GM12878 (cell line): ENCODE results near the gene PRADC1. TPM values are rescaled to one million over a fixed set of nuclear protein-coding genes. Genes with fewer than 3 reads are reported as not detected.

Experiments used
- ATAC-seq: fragments of 200-7000 bp; cut with Tn5 transposase; 3 replicates; pipeline ENCODE4 v1.9.1; 2020; ENCODE audit warnings: mild to moderate bottlenecking, moderate library complexity
- BruUV-seq: library from RNA; stranded (reverse); fragments of 400-500 nt; replicated peaks from 2 replicates; lab custom pipeline; 2021; lab: Mats Ljungman, UMichigan
- CTCF ChIA-PET: fragments of 300-600 bp; sonication (Branson Sonifier 250); formaldehyde crosslinking; extraction: SDS; loops from one replicate; lab custom pipeline; 2021; ENCODE audit warnings: inconsistent platforms; lab: Yijun Ruan, JAX
- POLR2A ChIA-PET: fragments of 350-600 bp; formaldehyde crosslinking; extraction: SDS; loops from one replicate; lab custom pipeline; 2021; ENCODE audit warnings: inconsistent platforms; lab: Charles Lee
- RAD21 ChIA-PET: fragments of 300-600 bp; sonication (Branson Sonifier 250); formaldehyde crosslinking; loops from one replicate; lab custom pipeline; 2023; ENCODE audit warnings: antibody characterized with exemption; ENCODE audit not compliant: unreplicated experiment; lab: Charles Lee
- SMC1A ChIA-PET: fragments of 300-600 bp; sonication (Branson Sonifier 250); formaldehyde crosslinking; loops from one replicate; lab custom pipeline; 2023; ENCODE audit not compliant: unreplicated experiment, uncharacterized antibody; lab: Charles Lee
- DNase-seq: peaks from one replicate; pipeline ENCODE4 v3.0.0-alpha.2; 2011; ENCODE audit warnings: low read depth, low spot score
- FAIRE-seq: peaks from 3 replicates; lab custom pipeline; 2011; peaks lifted over from hg19 to GRCh38; lab: Jason Lieb, UNC
- H2AFZ ChIP-seq: 2 replicates; pipeline ENCODE4 v1.6.0; 2011; ENCODE audit warnings: low read depth, low read length, control low read depth; ENCODE audit not compliant: control insufficient read depth
- H3K27ac ChIP-seq: 2 replicates; pipeline ENCODE4 v1.5.1; 2011; ENCODE audit warnings: control low read depth; ENCODE audit not compliant: control insufficient read depth, insufficient read depth
- H3K27me3 ChIP-seq, 2 experiments: replicated peaks in 1 of 2; 2 replicates each; pipeline versions ENCODE4 v1.6.0 to v1.6.1; 2011; ENCODE audit warnings: low read length in 1 of 2; ENCODE audit not compliant: control insufficient read depth in 2 of 2, insufficient read depth in 2 of 2
- H3K36me3 ChIP-seq, 2 experiments: 2 replicates each; pipeline ENCODE4 v1.5.1; 2011; ENCODE audit warnings: low read length in 1 of 2; ENCODE audit not compliant: control insufficient read depth in 2 of 2, insufficient read depth in 2 of 2
- H3K4me1 ChIP-seq: 2 replicates; pipeline ENCODE4 v1.6.1; 2011; ENCODE audit warnings: mild to moderate bottlenecking, low read length, moderate library complexity, mixed read lengths; ENCODE audit not compliant: control insufficient read depth, insufficient read depth
- H3K4me2 ChIP-seq: 2 replicates; pipeline ENCODE4 v1.6.0; 2011; ENCODE audit warnings: control low read depth; ENCODE audit not compliant: control insufficient read depth, insufficient read depth
- H3K4me3 ChIP-seq: fragments of 200-600 bp; sonication (generic); 2 replicates; pipeline ENCODE4 v1.5.1; 2016
- H3K79me2 ChIP-seq: 2 replicates; pipeline ENCODE4 v1.6.0; 2011; ENCODE audit warnings: low read length; ENCODE audit not compliant: control insufficient read depth, insufficient read depth
- H3K9ac ChIP-seq: 2 replicates; pipeline ENCODE4 v1.8.0; 2011; ENCODE audit warnings: low read length, control low read depth, mixed read lengths; ENCODE audit not compliant: control insufficient read depth, insufficient read depth
- H3K9me3 ChIP-seq: replicated peaks from 3 replicates; pipeline ENCODE4 v1.5.1; 2011; ENCODE audit warnings: mild to moderate bottlenecking, low read length; ENCODE audit not compliant: control insufficient read depth, insufficient read depth
- H4K20me1 ChIP-seq: 2 replicates; pipeline ENCODE4 v1.6.0; 2011; ENCODE audit not compliant: control insufficient read depth, insufficient read depth
- JUND ChIP-seq: IDR thresholded peaks from 2 replicates; pipeline ENCODE4 v1.6.1; 2012; ENCODE audit warnings: low read depth, mild to moderate bottlenecking, low read length, improper control_type of control experiment, moderate library complexity
- MLLT1 ChIP-seq: fragments of 450-650 bp; IDR thresholded peaks from 2 replicates; pipeline ENCODE4 v1.6.1; 2016; ENCODE audit warnings: mild to moderate bottlenecking
- POLR2A ChIP-seq: IDR thresholded peaks from 2 replicates; pipeline ENCODE4 v1.6.1; 2011; ENCODE audit warnings: low read depth, mild to moderate bottlenecking, low read length
- ZBTB33 ChIP-seq: fragments of 450-650 bp; IDR thresholded peaks from 2 replicates; pipeline ENCODE4 v1.6.1; 2017; ENCODE audit warnings: mild to moderate bottlenecking
- WGBS: methylation state at CpG from one replicate; pipeline ENCODE4 v1.1.6; 2016; ENCODE audit warnings: low lambda C conversion rate; ENCODE audit not compliant: insufficient replicate concordance, insufficient coverage; ENCODE audit errors: missing lambda C conversion rate; 5-methylcytosine and 5-hydroxymethylcytosine counted together
- in situ Hi-C: fragments of 300-500 bp; cut with MboI; formaldehyde crosslinking; loops from 9 replicates; pipeline ENCODE4 v1.14.3; 2018; ENCODE audit warnings: mixed read lengths
- intact Hi-C: fragments of 100-400 bp; cut with micrococcal nuclease; formaldehyde crosslinking; loops from one replicate; pipeline ENCODE4 v1.14.2; 2022; ENCODE audit not compliant: unreplicated experiment
- polyA plus RNA-seq, 11 experiments: library from polyadenylated mRNA; depleted of rRNA in 4 of 11; unstranded in 6 of 11; stranded (reverse) in 5 of 11; fragments of >200 nt; fragmentation: Nextera tagmentation in 4 of 11; fragmentation: Illumina TruSeq in 1 of 11; extraction: Ambion mirVana in 4 of 11; extraction: Trizol in 1 of 11; gene quantifications; 1 replicate in 1 of 11; 2 replicates in 10 of 11; pipeline versions ENCODE4 v1.2.1 to v1.2.3, GENCODE V29; 2011 to 2016; ENCODE audit warnings: inconsistent platforms in 2 of 11, missing spikeins in 2 of 11, low read depth in 1 of 11
- total RNA-seq, 4 experiments: library from RNA; depleted of rRNA in 3 of 4; stranded (reverse); fragments of >200 nt in 3 of 4; fragmentation: Illumina TruSeq in 1 of 4; extraction: Trizol in 1 of 4; gene quantifications; 2 replicates each; pipeline versions ENCODE4 v1.2.1 to v1.2.3, GENCODE V29; 2013 to 2021

Gene PRADC1
- total and polyA plus RNA-seq, 10 of the 15 experiments (the other 5 are each of a cell fraction or from before 2014, with no cell fraction given), result 3.7 to 39.0 (median 13.8) TPM

- TF ChIP-seq MLLT1 (no peak), POLR2A (no peak), JUND (no peak), ZBTB33 (no peak)
- ChIA-PET RAD21 (no interaction called here), CTCF (interaction anchor here (0.9 to 1.4 kb wide), 4 partner anchors 9 to 94 kb away, joined by 3 to 12 read pairs (median 4); partner anchors contain the start of gene FBXO41), POLR2A (interaction anchor here (0.8 to 1.5 kb wide), 2 partner anchors 10 to 38 kb away, joined by 3 to 4 read pairs; partner anchors contain the start of gene CCT7), SMC1A (interaction anchor here (1.9 kb wide), 1 partner anchor 16 kb away, joined by 7 read pairs; no protein-coding TSS in a partner anchor)
- Histone ChIP-seq H4K20me1 (no peaks in the 10 kb centered on the region), H3K4me2 (no peak overlapping the region), H3K9me3 (no peaks in the 10 kb centered on the region), H3K36me3 (0 out of 4 replicates have a peak, but pooled peaks cover 0 to 7% of the 10 kb centered on the region in 2 experiments), H2AFZ (no peak overlapping the region), H3K4me1 (no peaks in the 10 kb centered on the region), H3K79me2 (peaks cover 4% of the 10 kb centered on the region), H3K9ac (no peak overlapping the region), H3K4me3 (no peak overlapping the region), H3K27me3 (no peaks in the 10 kb centered on the region), H3K27ac (no peak overlapping the region)
- DNase-seq (no peak), FAIRE-seq (no peak), ATAC-seq (no peak)
- intact Hi-C loops (no loop called here), in situ Hi-C loops (no loop called here)
- 38% methylated on average over 1 of the region's 1 CpG for WGBS
- no TSS peak for BruUV-seq
Observed at GRCh38 chr2:73272270-73272669, 39.2 kb upstream of the PRADC1 start.
